Heart left ventricle (tissue), 13 donors: ENCODE measurements around the gene MMP24OS.
"Not testable (repeated sequence)": the region's sequence is repeated elsewhere in the genome, so short reads cannot be mapped to it uniquely, and the experiment has no call there.

Experiments used
- CTCF ChIP-seq, 12 donors: fragments of 200-600 bp; sonication (generic) in 4 of 12; IDR thresholded peaks; one replicate each; pipeline versions ENCODE4 v1.5.0 to v1.8.0; 2018 to 2022; ENCODE audit warnings: antibody characterized with exemption in 12 of 12, mild to moderate bottlenecking in 5 of 12
- POLR2A ChIP-seq, 2 donors: fragments of 450-650 bp; IDR thresholded peaks; one replicate each; pipeline ENCODE4 v1.6.1; 2017; ENCODE audit warnings: antibody characterized with exemption in 2 of 2, mild to moderate bottlenecking in 2 of 2, moderate library complexity in 2 of 2
- donor health status: ischemic (EF 13 %, LVEDD 7.1; RV severe dilation, severe dysfunction).
- donor health status: DM: no; HTN: yes; CAD: no.
- donor health status: DM: no; HTN: no; CAD: no.
- donor health status: ischemic (EF 25% LVEDD 6.9; RV normal size, moderate dysfunction).
- donor health status: ischemic (EF 25% LVEDD 5.7; RV mildly dilated, moderate dysfunction).
- donor health status: ischemic (EF 35%, LVEDD 5.7; RV mildly dilated, moderate dysfunction).
- donor health status: nonischemic (EF 11% LVEDD 7.7; RV severe dilation, severe dysfunction).
- donor health status: DM: yes; HTN: yes; CAD: no.
- donor health status: PGD.
- donor health status: ischemic (EF 29% LVEDD 5.4; RV normal size, mild dysfunction).
- donor health status: nonischemic (EF 23%, LVEDD 6.1; RV moderate dilation, normal function).

DNA sequence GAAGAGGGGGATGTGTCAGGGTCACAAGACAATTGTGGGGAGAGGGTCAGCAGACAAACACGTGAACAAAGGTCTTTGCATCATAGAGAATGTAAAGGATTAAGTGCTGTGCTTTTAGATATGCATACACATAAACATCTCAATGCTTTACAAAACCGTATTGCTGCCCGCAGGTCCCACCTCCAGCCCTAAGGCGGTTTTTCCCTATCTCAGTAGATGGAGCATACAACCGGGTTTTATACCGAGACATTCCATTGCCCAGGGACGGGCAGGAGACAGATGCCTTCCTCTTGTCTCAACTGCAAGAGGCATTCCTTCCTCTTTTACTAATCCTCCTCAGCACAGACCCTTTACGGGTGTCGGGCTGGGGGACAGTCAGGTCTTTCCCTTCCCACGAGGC, 15.6 kb downstream of the MMP24OS start:
- TF ChIP-seq POLR2A, CTCF (IDR thresholded peaks at IDR 0.05): not testable (repeated sequence)
